Measurements from ENCODE around the gene TFIP11. TPM values are rescaled to one million over a fixed set of nuclear protein-coding genes. Genes with fewer than 3 reads are reported as not detected.

The TFIP11 gene
- 23.9 and 28.3 TPM in 2 replicates for total RNA-seq (2021; fragmentation: NEBNext Ultra II Directional; extraction: Animal tissue kit (Norgen Biotek cat#: 25700))
- 18.1 and 18.4 TPM in 2 replicates for polyA plus RNA-seq (2011; rRNA removed)
- polyA plus RNA-seq (2011; cell fraction: cytosol; rRNA removed) = 23.4 TPM
- 26.2 TPM for polyA plus RNA-seq (2011; cell fraction: nucleus; rRNA removed)
- polyA plus RNA-seq (2012, experiment 1 of 2) = 24.2 to 28.8 TPM (median 27.7 TPM) in 4 replicates
- polyA plus RNA-seq (2012, experiment 2 of 2) = 10.5 TPM
- 11.5 TPM for polyA plus RNA-seq (2013, experiment 1 of 2)
- 9.4 TPM for polyA plus RNA-seq (2013, experiment 2 of 2)
- polyA minus RNA-seq (2011; rRNA and poly(A)+ RNA removed) = 37.2 and 40.4 TPM in 2 replicates
- 18.1 TPM for polyA minus RNA-seq (2011; cell fraction: cytosol; rRNA and poly(A)+ RNA removed)
- polyA minus RNA-seq (2011; cell fraction: nucleus; rRNA and poly(A)+ RNA removed) = 27.6 TPM
- long read RNA-seq, experiment 1, partial matches to known transcripts = 14 of 17 reads
- long read RNA-seq, experiment 1, other reads (novel, unspliced or antisense) = 3 of 17 reads
- long read RNA-seq, experiment 2, transcript TFIP11-204 (15 exons, 3,586 nt) = major isoform, 8 of 13 reads
- long read RNA-seq, experiment 2, partial matches to known transcripts = 4 of 13 reads
- long read RNA-seq, experiment 2, other reads (novel, unspliced or antisense) = 0 of 13 reads

DNA sequence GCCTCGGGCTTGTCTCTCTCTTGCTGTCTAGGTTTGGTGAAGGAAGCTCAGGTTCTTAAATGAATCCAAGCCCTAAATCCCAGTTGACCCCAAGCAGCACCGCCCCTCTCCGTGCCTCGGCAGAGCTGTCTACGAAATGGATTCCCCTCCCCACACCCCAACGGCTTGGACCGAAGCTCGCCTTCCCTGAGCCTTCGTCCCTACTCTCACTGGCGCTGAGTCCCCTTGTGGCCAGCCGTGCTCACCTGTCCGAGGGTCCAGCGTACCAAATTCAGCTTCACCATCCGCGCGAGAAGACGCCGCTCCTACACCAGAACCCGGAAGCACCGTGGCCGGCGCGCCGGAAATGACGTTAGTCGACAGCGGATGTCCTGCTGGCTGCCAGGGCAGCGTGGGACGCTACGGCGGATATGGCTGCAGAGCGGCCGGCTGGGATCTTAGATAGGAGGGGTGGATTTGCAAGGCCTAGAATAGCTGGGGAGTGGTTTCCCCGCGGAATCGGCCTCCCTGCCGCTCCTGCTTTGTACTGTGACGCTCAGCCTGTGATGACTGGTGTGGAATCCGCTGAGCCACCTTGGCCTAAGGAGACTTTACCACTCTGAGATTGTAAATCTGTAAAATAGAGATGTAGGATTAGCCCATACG, at the start of gene TFIP11:
TSS of gene TFIP11 (minus strand) at position 325 of the 645 bp plus-strand sequence. CDS start 2,201 bp downstream, outside the sequence.
- ChIA-PET POLR2A (ENCODE audit: partially characterized antibody) (interaction anchor here (0.7 to 2.4 kb wide), 13 partner anchors 9 to 161 kb away, joined by 3 to 13 read pairs (median 4); partner anchors contain the start of genes HPS4 and SRRD), CTCF (ENCODE audit: partially characterized antibody) (interaction anchor here (0.8 to 1.5 kb wide), 3 partner anchors 9 to 51 kb away, joined by 4 to 5 read pairs (median 5); no protein-coding TSS in a partner anchor)
- peaks cover 6% of the 10 kb centered on the region; the same call in 1 of the 2 replicates for H3K23me2 ChIP-seq (ENCODE audit: low read depth, low read length)
- H3K23ac ChIP-seq (ENCODE audit: insufficient read length) = no peak within 1 kb of the TSS
- H3K56ac ChIP-seq (replicated peaks; ENCODE audit: insufficient read length, low read depth, low read length) = peak within 1 kb of the TSS; percentile 13
- peak within 1 kb of the TSS; percentile 64 for H4K5ac ChIP-seq (ENCODE audit: insufficient read length, low read depth, low read length)
- H3K18ac ChIP-seq (ENCODE audit: extremely low read depth, low read length) = no peak within 1 kb of the TSS; the same call in 1 of the 2 replicates
- H3K27me3 ChIP-seq (replicated peaks in 1 of 4; ENCODE audit: control insufficient read depth in 3 of 4, extremely low read depth in 1 of 4, insufficient read depth in 3 of 4, low read length in 3 of 4) = no peaks in the 10 kb centered on the region
- H3K9me3 ChIP-seq (ENCODE audit: insufficient read depth in 2 of 2, low read depth in 1 of 2, low read length in 1 of 2) = no peaks in the 10 kb centered on the region
- H2BK5ac ChIP-seq (ENCODE audit: low read depth, low read length) = 0 out of 2 replicates have a peak within 1 kb of the TSS, but pooled peaks have one; percentile 12
- H3K4me1 ChIP-seq (replicated peaks in 1 of 4; ENCODE audit: control insufficient read depth in 3 of 4, insufficient read depth in 4 of 4, low read length in 3 of 4) = peaks cover 0 to 5% (median 3%) of the 10 kb centered on the region in 4 experiments; a peak in 3 of 7 replicates
- no peaks in the 10 kb centered on the region; the same call in 1 of the 2 replicates for H3K79me1 ChIP-seq (ENCODE audit: low read depth, low read length)
- H3K14ac ChIP-seq (ENCODE audit: insufficient read length) = no peak within 1 kb of the TSS
- H3K27ac ChIP-seq (ENCODE audit: low read depth, low read length) = peak within 1 kb of the TSS; percentile 49
- 2% methylated on average over 40 of the region's 40 CpGs; no CpG with 5 or more reads in 1 of the 2 experiments for WGBS, 2 experiments (ENCODE audit: extremely low coverage in 1 of 2, insufficient coverage in 1 of 2, insufficient read length in 1 of 2, insufficient replicate concordance in 2 of 2, low coverage in 1 of 2, low lambda C conversion rate in 2 of 2, missing lambda C conversion rate in 1 of 2)
- no peak within 1 kb of the TSS for H4K91ac ChIP-seq (replicated peaks; ENCODE audit: insufficient read length, low read length)
- no peak within 1 kb of the TSS for H2AK5ac ChIP-seq (ENCODE audit: low read depth, low read length)
- peak within 1 kb of the TSS; percentile 58 to 87 (median 73) for H3K4me3 ChIP-seq (ENCODE audit: extremely low read depth in 1 of 4, insufficient read depth in 2 of 4, low read depth in 3 of 4, low read length in 4 of 4)
- no peaks in the 10 kb centered on the region for H4K20me1 ChIP-seq (replicated peaks in 1 of 2; ENCODE audit: control insufficient read depth in 1 of 2, insufficient read depth in 2 of 2, low read length in 2 of 2)
- peaks cover 4 to 19% of the 10 kb centered on the region in 2 experiments for H3K79me2 ChIP-seq (ENCODE audit: control insufficient read depth in 1 of 2, insufficient read depth in 2 of 2, low read length in 2 of 2)
- FAIRE-seq (peak; percentile 72), DNase-seq (ENCODE audit: low read depth in 1 of 2, low spot score in 2 of 2) (peak; percentile 79 to 99)
- H2BK12ac ChIP-seq (ENCODE audit: low read depth, low read length) = no peak within 1 kb of the TSS; the same call in 1 of the 2 replicates
- peaks cover 10 to 23% (median 18%) of the 10 kb centered on the region in 4 experiments; a peak in 6 of 8 replicates for H3K36me3 ChIP-seq (ENCODE audit: control insufficient read depth in 2 of 4, insufficient read depth in 4 of 4, low read length in 3 of 4)
- H3K9ac ChIP-seq (replicated peaks in 1 of 4; ENCODE audit: extremely low read depth in 1 of 4, low read depth in 3 of 4, low read length in 3 of 4) = peak within 1 kb of the TSS; percentile 78 to 91 (median 83)
- H3K4me2 ChIP-seq (ENCODE audit: insufficient read depth in 1 of 2, low read depth in 2 of 2, low read length in 2 of 2) = peak within 1 kb of the TSS; percentile 77 to 94
- peak within 1 kb of the TSS; percentile 94 for H4K8ac ChIP-seq (ENCODE audit: extremely low read depth, insufficient read depth, low read length)
- H3K4ac ChIP-seq (replicated peaks; ENCODE audit: insufficient read length, low read depth, low read length) = peak within 1 kb of the TSS; percentile 55
- H2BK15ac ChIP-seq (ENCODE audit: low read length) = no peak within 1 kb of the TSS
- no peak within 1 kb of the TSS for H2BK20ac ChIP-seq (ENCODE audit: low read length)
- H2BK120ac ChIP-seq (replicated peaks; ENCODE audit: low read depth, low read length) = no peak within 1 kb of the TSS
- peak within 1 kb of the TSS; percentile 90 for H2AFZ ChIP-seq (ENCODE audit: low read length)
- TF ChIP-seq SIX5 (IDR thresholded peaks at IDR 0.05; ENCODE audit: low read depth, low read length) (no peak), GABPA (IDR thresholded peaks at IDR 0.05; ENCODE audit: borderline replicate concordance, insufficient read depth, low read length) (peak; percentile 97), ASH2L (IDR thresholded peaks at IDR 0.05; ENCODE audit: low read length) (peak; percentile 89), SIN3A (conservative IDR thresholded peaks at IDR 0.05 in 1 of 2, IDR thresholded peaks at IDR 0.05 in 1 of 2; ENCODE audit: low read depth in 1 of 2, low read length in 2 of 2) (peak; percentile 89 to 99; a peak in 3 of 4 replicates), SRF (IDR thresholded peaks at IDR 0.05; ENCODE audit: low read depth, low read length) (peak; percentile 75), SP2 (IDR thresholded peaks at IDR 0.05; ENCODE audit: low read length) (no peak), TBP (IDR thresholded peaks at IDR 0.05; ENCODE audit: low read depth, low read length) (peak; percentile 84; the same call in 1 of the 2 replicates)
